Activated CD8-positive, alpha-beta memory T cell treated with anti-CD3 and anti-CD28 coated beads for 4 hours (primary cell): ENCODE data around the gene ENTR1.

ENCODE experiments used
- DNase-seq, 2 donors: peaks; one replicate each; pipeline ENCODE4 v3.0.0-alpha.2; 2020; ENCODE audit warnings: low read depth in 2 of 2

The ENTR1 gene

DNA sequence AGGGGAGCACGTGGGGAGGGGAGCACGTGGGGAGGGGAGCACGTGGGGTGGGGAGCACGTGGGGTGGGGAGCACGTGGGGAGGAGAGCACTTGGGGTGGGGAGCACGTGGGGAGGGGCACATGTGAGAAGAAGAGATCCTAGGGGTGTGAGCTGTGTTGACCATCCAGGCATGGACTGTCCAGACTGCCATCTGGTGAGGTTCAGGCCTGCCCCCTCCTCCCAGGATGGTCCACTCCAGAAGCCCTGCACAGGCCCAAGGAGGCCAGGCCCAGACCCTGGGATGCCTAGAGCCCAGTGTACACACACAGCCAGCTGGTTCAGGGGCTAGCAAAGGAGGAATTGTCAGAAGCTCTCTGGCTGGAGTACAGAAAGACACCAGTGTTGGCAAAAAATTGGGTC lies 12.8 kb downstream of the ENTR1 start:
- no peak for DNase-seq

DNA sequence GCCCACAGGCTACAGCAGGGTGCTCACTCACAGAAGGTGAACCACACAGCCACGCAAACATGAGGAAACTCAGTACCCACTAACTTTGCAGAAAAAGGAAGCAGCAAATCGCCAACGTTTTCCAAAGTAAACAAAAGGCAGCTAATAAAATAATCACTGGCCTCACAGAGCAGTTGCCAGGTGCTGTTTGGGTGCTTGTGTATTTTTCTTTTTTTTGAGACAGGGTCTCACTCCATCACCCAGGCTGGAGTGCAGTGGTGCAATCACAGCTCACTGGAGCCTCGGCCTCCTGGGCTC lies 14.2 kb downstream of the ENTR1 start:
- no peak for DNase-seq

DNA sequence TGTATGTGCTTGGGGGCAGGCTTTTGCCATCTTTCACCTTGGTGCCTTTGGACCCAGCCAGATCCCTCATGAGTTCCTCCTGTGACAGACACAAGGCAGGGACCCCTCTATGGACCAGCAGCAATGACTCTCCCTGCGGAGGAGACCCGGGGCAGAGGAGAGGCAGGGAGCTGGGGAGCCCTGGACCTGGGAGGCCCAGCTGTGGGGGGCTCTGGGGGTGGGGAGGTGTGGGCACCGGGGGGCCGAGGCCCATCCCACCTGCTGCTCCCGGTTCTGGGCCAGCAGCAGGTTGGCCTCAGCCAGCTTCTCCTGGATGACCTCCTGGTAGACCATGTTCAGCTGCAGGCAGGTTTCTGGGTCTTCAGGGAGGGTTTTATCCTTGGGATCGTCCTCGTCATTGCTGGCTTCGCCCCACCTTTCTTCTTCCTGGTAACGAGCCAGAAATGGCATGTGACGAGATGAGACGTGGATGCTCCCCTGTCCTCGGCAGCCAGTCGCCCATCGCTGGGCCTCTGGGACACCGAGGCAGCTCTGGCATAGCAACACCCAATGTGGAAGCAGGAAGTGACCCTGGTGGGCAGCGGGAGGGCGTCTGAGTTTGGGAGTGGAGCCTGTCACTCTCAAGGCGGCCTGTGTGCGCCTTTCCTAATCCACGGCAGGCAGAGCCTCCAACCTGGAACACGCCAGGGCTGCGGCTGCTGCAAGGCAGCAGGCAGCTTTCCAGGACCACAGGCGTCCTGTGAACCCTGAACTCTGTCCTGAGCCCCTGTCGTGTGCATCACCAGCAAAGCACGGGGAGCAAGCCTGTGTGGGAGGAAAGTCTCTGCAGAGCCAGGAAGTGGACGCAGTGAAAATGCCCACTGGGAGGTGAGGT lies 14.8 kb downstream of the ENTR1 start:
- no peak for DNase-seq

DNA sequence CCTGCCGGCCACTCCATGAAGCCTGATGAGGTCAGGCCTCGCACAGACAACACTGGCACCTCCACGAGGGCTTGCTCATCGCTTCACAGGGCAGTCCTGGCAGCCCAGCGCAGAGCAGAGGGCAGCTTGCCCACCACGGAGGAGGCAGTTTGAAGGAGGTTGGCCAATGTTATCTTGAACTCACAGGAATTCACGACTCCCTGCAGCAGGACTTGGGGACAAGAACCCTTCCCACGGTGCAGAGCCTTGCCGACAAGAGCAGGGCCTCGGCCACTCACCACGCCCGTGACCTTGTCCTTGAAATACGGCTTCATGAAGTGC lies 15.4 kb downstream of the ENTR1 start:
- no peak for DNase-seq

DNA sequence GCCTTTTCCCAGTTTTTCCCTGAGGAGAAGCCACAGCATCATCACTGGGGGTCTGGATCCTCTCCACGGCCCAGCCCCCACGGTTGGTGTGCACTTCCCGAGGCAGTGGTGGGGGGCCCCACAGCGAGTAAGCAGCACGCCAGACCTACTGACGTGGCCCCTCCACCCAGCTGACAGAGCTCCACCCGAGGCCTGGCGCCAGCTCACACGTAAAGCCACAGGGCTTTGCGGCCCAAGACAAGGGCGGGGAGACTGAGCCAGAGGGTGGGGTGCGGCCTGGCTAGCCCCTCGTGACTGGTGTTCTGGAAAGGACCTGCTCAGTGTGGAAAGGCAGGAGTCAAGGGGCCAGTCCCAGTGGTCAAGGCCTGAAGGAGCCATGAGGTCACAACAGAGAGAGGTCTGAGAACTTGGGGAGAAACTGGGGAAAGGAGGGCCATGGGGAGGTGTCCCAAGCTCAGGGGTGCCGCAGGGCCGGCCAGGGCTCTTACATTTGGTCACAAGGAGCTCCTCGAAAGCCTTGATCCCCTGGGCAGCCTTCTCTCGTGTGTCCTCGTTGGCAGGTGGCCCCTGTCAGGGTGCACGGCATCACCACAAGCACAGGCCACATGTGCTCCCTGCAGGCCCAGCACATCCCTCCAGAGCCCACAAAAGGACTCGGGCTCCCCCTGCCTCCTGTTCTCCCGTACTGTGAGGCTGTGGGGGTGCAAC lies 15.9 kb downstream of the ENTR1 start:
- no peak for DNase-seq

DNA sequence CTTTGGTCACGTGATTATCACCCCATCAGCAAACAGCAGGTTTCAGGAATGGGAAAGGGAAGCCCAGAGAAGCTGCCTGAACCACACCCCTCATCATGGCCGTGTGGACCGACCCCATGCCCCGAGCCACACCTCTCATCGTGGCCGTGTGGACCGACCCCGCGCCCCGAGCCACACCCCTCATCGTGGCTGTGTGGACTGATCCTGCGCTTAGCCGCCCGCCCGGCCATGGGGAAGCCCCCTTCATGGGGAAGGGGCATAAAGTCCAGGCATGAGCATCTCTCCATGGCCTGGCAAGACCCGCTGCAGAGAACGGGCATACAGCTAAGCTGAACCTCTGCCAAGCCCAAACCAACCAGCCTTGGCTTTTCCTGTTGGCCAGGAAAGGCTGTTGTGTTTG lies 16.9 kb downstream of the ENTR1 start:
- no peak for DNase-seq

DNA sequence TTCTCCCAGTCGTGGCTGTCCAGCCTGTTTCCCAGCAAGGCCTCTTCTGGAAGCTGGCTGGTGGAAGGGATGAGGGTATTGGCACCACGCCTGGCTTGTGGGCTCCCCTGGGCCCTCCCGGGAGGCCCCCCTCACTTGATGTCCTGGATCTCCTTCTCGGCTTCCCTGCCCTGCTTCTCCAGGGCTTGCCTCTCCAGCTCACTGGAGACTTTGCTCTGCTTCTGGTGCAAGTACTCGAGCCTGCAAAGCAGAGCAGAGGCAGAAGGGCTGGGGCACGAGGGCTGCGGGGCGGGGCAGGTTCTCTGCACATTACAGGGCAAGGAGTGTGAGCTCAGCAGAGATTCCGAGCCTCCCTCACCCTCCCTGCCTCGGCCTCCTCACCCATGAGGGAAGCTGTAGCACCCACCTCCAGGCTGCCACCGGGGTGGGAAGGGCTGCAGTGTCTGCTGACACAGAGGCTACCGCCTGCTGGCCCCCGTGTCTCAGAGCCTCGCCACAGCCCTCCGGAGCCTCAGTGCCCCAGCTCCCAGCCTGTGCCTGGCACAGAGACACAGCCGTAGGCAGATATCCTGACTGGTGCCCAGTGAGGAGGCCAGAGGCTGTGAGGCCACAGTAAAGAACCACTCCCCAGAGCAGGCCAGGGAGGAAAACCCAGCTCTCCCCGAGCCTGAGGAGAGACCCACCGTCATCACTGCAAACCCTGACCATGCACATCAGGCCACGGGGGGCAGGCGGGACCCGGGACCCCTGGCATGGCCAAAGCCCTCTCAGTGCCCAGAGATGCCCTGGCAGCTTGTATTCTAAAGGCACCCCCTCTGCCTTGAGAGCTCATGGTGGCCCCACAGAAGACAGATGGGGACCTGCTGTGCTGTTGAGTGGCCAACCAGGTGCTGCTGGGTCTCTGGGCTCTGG lies 17.6 kb downstream of the ENTR1 start:
- no peak for DNase-seq

DNA sequence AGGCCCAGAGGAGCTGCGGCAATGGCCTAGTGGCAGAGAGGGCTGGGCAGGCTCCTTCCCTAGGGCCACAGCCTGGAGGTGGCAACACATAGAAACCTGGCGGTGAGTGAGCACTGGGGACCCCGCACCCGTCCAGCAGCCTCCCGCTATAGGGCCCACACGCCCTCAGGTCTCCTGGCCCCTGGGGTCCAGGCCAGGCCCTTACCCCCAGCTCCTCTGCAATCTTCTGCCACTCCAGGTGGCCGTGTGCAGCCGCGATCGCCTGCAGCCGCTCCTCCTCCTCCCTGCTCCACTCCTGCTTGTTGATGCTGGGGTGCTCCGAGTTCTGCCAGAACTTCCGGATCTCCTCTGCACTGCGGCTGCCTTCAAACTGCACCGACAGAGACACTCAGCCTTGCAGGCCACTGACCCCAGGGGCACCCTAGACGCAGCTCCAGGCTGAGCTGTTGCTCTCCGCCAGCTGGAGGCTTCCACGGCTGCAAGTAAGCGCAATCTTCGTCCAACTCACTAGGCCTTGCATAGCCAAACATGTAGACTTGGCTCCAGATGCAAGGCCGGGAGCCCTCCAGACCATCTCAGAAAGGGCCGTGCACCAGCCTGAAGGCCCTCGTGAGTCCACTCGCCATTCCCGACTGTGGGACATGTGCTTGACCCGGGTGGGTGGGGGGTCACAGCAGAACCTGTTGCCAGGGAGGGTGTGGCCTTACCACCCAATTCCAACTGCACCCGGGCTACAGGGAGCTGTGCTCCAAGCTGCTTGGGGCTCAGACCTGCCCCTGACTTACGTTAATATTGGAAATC lies 18.5 kb downstream of the ENTR1 start:
- no peak for DNase-seq

DNA sequence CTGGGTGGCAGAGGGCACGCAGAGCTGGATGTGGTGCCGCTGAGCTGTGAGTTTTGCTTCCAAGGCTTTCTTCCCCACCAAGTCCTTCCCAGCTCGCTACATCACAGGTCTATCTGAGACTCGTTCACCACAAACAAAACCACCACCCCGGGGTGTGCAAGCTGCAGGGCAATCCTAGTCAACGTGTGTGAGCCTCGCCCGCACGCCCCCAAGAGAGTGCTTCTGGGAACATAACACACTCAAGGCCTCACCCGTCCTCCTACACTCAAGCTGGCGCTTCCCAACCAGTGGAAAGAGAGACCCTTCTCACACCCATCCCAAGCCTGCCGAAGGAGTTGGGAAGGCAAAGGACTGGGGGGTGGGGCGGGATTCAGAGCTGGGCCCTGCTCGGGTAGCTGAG lies 21.0 kb downstream of the ENTR1 start:
- DNase-seq = no peak

DNA sequence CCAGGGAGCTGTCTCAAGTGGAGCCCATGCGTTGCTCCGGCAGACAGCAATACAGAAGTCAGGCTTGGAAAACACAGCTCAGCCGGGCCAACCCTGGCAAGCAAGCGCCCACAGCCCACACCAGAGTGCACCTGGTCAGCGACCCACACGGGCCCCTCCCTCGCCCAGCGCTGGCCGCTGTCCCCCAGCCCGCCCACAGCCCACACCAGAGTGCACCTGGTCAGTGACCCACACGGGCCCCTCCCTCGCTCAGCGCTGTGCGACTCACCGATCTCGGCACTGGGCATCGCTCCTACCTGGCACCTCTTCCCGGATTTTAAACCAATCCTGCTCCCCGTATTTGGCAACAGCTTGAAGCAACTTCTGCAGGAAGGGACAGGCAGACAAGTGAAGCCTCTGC lies 23.2 kb downstream of the ENTR1 start:
- DNase-seq = no peak

DNA sequence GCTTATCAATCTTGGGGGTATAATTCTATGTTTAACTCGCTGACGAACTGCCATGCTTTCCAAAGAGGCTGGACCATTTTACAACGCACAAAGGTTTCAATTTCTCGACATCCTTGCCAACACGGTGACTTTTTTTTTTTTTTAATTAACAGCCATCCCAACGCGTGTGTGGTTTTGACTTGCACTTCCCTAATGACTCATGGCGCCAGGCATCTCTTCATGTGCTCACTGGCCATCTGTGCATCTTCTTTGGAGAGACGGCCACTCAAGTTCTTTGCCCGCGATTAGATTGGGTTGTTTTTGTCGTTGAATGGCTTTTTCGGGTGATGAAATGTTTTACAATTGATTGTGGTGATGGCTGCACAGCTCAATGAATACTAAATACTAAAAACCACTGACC lies 24.4 kb downstream of the ENTR1 start:
- no peak for DNase-seq

DNA sequence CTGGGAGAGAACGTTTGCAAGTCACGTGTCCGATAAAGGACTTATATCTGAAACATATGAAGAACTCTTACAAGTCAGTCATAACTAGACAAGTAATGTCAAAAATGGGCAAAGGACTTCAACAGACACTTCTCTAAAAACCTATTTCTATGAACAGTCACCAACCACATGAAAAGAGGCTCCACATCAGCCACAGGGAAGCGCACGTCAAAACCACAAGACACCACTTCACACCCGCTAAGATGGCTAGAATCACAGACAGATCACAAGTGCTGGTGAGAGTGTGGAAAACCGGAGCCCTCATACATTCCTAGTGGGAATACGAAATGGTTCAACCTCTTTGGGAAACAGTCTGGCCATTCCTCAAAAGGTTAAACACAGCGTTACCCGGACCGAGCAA lies 25.4 kb downstream of the ENTR1 start:
- no peak for DNase-seq

DNA sequence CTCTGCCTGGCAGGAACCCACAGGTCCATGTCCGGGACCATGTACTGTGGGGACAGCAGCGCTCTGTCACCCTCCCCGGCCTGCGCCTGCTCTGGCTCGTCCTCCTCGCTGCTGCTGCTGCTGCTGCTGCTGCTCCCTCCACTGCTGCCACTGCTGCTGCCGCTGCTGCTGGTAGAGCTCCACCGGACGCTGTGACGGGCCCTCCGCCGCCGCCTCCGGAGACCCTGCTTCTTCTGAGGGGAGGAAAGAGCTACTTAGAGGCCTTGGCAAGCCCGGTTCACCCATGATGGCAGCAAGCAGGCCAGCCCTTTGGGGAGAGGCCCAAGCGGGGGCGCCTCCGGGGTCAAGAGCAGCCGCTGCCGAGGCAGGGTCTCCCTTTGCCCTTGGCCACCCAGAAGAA lies 27.0 kb downstream of the ENTR1 start:
- no peak for DNase-seq

DNA sequence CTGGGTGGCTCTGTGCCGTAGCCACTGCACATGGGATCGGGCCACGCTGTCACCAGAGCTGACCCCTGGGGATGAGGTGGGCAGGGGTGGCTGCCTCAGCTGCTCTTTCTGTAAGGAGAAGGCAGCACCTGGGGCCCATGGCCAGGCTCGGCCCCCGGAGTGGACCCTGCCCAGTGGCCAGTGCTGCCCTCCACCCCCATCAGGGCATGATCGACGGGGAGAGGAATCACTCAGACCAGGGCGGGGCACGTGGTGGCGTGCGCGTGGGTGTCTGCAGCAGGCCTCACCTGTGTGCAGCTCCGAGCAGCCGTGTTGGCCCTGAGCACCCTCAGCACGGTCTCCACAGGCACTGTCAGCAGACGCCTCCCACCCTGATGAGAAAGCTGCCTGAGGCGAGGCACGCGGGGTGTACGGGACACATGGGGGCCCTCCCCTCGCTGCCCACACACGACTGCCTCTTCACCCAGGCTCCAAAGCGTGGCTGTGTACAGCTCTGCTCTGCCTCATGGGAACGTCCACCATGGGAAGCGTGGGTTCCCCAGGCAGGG lies 28.4 kb downstream of the ENTR1 start:
- DNase-seq = no peak

DNA sequence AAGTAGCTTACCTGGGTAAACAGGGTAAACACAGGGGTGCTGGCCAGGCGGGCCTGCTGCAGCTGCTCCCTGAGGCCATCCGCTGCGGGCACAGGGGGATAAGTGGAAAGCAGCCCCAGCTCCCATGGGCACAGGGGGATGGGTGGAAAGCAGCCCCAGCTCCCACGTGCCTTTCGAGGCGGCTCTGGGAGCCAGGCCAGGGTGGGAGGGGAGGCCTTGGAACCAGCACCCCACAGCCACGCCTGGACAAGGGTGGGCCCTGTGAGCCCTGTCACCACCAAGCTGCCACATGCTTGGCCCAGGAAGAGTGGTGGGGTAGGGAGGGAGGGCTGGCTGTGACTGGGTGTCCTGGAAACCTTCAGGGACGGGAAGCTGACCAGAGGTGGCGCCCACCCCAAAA lies 29.1 kb downstream of the ENTR1 start:
- no peak for DNase-seq

DNA sequence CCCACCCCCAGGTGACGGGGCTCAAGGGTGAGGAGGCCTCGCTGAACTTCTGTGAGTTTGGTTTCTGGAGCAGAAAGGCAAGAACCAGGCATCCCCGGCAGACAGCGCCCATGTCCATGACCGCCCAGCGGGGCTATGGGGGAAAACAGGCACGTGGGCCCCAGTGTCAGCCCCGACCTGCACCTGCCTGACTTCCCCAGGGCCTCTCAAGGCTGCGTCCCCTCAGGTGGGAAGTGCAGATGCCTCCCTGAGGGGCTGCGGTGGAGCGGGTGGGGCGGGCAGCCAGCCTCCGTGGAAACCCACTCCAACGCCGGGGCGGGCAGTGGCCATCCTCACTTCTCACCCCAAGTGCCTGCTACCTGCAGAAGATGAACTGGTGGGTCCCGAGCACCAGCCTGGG lies 30.0 kb downstream of the ENTR1 start:
- DNase-seq = no peak

DNA sequence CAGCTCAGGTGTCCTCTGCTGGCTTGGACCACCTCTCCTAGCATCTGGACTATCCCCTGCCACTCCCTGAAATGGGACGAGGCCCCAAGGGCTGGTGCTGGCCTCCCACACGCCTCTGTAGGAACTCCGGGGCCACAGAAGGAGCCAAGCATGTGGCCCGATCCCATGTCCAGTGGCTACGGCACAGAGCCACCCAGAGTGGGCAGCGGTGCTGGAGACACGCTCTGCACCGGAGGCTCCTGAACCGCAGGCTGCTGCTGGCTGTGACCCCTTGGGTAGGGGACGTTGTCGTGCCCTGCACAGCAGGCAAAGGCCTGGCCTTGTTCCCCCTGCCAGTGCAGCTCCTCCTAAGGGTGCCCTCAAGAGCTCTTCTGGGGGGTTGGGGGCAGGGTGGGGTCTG lies 30.5 kb downstream of the ENTR1 start:
- DNase-seq = no peak

DNA sequence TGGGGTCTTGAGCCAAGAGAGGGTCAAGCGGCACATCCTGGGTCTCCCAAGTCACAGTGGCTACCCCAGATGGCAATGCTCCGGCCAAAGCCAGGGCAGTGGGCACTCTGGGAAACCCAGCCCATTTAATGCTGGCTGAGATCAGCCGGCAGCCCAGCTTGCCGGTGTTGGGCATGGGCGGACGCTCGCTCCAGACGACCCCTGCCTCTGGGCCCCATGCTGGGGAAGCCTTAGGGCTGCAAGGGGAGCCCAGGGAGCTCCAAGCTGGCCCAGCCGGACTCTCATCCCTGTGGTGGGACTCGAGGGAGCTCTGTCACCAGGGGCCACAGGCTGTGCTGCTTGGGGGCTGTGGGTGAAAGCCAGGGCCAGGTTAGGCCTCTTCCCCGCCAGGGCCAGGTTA lies 31.0 kb downstream of the ENTR1 start:
- no peak for DNase-seq

DNA sequence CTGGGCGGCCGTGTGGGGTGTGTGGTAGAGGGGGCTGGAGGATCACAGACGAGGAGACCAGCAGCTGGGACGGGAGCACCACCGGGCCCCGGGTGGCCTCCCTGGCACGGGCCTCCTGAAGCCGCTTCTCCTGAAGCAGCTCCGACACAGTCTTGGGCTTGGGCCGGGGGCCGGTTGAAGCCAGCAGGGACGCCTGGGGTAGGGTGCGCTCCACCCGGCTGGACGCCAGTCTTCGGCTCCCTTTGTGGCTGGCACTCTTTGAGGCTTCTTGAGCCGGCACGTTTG lies 31.5 kb downstream of the ENTR1 start:
- DNase-seq = no peak

DNA sequence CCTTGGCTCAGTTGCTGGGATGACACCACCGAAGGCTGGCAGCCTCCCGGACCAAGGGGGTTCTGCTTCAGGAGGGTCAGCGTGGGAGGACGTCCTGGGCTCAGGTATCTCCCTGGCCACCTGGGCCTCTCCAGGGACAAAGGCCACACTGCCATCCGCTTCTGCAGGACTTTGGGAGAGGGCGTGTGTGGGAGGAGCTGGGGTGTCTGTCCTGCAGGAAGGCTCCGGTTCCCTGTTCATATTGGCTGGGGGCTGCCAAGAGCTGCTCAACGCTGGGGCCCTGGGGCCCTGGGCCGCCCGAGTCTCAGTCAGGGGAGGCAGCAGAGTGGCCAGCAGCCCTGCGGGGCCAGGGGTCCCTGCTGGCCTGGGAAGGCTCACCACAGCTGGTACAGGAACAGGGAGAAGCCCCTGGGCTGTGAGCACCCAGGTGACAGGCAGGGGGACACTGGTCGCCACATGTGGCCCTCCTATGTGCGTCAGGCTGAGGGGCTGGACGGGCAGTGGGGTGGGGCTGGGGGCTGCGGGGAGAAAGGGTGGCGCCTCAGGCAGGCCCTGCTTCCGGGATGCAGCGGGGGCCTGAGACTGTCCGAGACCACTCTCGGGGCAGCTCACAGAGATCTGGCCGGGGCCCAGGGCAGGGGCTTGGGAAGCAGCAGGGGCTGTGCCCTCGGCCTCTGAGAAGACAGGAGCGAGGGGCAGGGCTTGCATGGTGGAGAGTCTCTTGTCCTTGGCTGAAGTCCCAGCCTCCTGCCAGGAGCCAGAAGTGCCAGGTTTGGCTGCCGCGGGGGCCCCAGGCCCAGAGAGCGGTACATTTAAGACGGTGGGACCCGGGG lies 32.0 kb downstream of the ENTR1 start:
- no peak for DNase-seq
